ENCODE data around the gene FANCM. TPM values are rescaled to one million over a fixed set of nuclear protein-coding genes. Genes with fewer than 3 reads are reported as not detected.
A peak's percentile ranks its signal among the peaks of the same experiment; 100 is the strongest.

FANCM gene
- total and polyA plus RNA-seq, 2 donors (not counting 3 experiments of a cell fraction or from before 2014, with no cell fraction given), result 2.2 to 13.7 TPM

DNA sequence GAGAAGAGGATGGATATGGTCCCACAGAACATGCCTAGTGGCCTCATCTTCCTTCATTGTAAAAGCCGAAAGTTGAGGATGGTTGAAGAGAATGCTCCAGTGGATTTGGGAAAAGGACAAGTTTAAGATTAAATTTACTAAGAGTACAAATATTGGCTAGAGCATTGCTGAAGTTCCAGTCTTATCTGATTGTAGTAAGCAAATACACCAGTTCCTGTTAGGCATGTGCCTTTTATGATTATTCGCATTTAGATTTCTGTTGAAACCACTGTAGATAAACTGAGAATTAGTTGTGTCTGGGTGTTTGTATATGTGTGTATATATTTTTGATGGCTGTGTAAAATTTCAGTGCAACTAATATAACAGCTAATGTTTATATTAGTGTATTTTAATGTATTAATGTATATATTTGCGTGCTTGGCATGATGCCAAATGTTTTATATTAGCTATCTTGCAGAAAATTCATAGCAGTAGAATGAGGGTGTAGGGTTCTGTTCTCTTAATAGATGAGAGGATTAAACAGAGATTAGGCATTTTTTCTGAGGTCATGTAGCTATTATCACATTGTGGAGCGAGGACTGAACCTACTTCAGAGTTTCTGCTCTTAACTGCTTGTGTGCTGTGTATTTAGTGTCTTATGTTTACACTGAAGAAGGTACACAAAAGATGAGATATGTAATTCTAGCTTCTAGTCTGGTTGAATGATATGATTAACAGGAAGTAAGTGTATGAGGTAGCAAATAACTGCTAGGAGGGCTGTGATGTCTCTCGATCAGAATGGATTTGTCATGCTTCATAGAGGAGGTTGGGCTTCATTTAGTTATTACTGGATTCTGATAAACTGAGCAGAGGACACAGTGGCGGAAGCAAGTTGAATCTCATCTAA lies 22.6 kb upstream of the FANCM start:
- Histone ChIP-seq H3K27ac (ENCODE audit: insufficient read depth, low read depth, low read length) (no peak overlapping the region), H3K9me3 (replicated peaks; ENCODE audit: control insufficient read depth, insufficient read depth, low read length) (no peaks in the 10 kb centered on the region), H3K27me3 (ENCODE audit: control insufficient read depth in 2 of 2, insufficient read depth in 2 of 2, low read length in 2 of 2) (no peaks in the 10 kb centered on the region), H3K36me3 (ENCODE audit: control insufficient read depth in 2 of 2, extremely low read depth in 1 of 2, insufficient read depth in 2 of 2, low read length in 2 of 2) (peaks cover 4 to 45% of the 10 kb centered on the region in 2 experiments), H3K4me2 (ENCODE audit: insufficient read depth, low read length) (peak overlapping the region; percentile 36), H3K4me3 (replicated peaks in 1 of 3; ENCODE audit: insufficient read depth in 1 of 3, low read depth in 1 of 3, low read length in 3 of 3) (no peak overlapping the region), H3K9me1 (replicated peaks; ENCODE audit: control insufficient read depth, extremely low read depth, insufficient read depth, low read length) (no peaks in the 10 kb centered on the region), H2AFZ (ENCODE audit: low read depth, low read length) (no peak overlapping the region), H3K9ac (replicated peaks; ENCODE audit: extremely low read depth, insufficient read depth, low read length) (no peak overlapping the region), H3K4me1 (ENCODE audit: control insufficient read depth, extremely low read depth, insufficient read depth, low read length) (peaks cover 14% of the 10 kb centered on the region), H3K79me2 (ENCODE audit: control insufficient read depth, insufficient read depth, low read length) (peaks cover 8% of the 10 kb centered on the region), H4K20me1 (replicated peaks; ENCODE audit: control insufficient read depth, extremely low read depth, insufficient read depth, low read length) (no peaks in the 10 kb centered on the region)
- intact Hi-C loops (cut with micrococcal nuclease), result loop anchor here (2.0 kb wide), 1 partner anchor 22 kb away; the partner anchor contains the start of genes FANCM and FKBP3
- dilution Hi-C loops (cut with MboI; ENCODE audit: extremely low pct_ligation_motif_present, low sequenced_read_pairs), result no loop called here
- POLR2A ChIA-PET, result interaction anchor here (0.6 to 2.0 kb wide), 3 partner anchors 21 to 65 kb away, joined by 3 to 6 read pairs (median 4); partner anchors contain the start of gene FKBP3
- no peak for TF ChIP-seq POLR2A (IDR thresholded peaks at IDR 0.05; ENCODE audit: low read depth, low read length)
- TF ChIP-seq GATA2 (IDR thresholded peaks at IDR 0.05; ENCODE audit: insufficient read depth, insufficient read length, low read depth, low read length), result no peak
- TF ChIP-seq JUN (IDR thresholded peaks at IDR 0.05; ENCODE audit: borderline replicate concordance, insufficient read depth, insufficient read length, low read depth), result no peak
- TF ChIP-seq MYC (IDR thresholded peaks at IDR 0.05; ENCODE audit: low read depth, low read length), result no peak
- no peak for TF ChIP-seq FOS (IDR thresholded peaks at IDR 0.05; ENCODE audit: borderline replicate concordance, insufficient read depth, low read length)
- no peak for TF ChIP-seq CTCF (IDR thresholded peaks at IDR 0.05; ENCODE audit: extremely low read depth in 1 of 2, insufficient read depth in 1 of 2, low read depth in 1 of 2, low read length in 2 of 2)
- TF ChIP-seq EZH2 (IDR thresholded peaks at IDR 0.05; ENCODE audit: borderline replicate concordance, low read depth, low read length, severe bottlenecking), result no peak
- no peak for TF ChIP-seq MAX (IDR thresholded peaks at IDR 0.05; ENCODE audit: insufficient read depth, insufficient read length)
- no peak for TF ChIP-seq POLR2AphosphoS5 (IDR thresholded peaks at IDR 0.05; ENCODE audit: insufficient read depth, low read depth, low read length)
- CTCF ChIA-PET, result interaction anchor here (0.9 to 3.3 kb wide), 5 partner anchors 11 to 199 kb away, joined by 3 to 15 read pairs (median 5); partner anchors contain the start of gene FKBP3
- no TSS peak for BruUV-seq (replicated peaks)
- DNase-seq (ENCODE audit: low read depth, low spot score), result peak; percentile 51
- peak; percentile 49 for FAIRE-seq
